ENCODE results near the gene TPX2.

The TPX2 gene

GRCh38 chr20:31836853-31837608, 97.9 kb downstream of the TPX2 start:
- no peak for DNase-seq

DNA sequence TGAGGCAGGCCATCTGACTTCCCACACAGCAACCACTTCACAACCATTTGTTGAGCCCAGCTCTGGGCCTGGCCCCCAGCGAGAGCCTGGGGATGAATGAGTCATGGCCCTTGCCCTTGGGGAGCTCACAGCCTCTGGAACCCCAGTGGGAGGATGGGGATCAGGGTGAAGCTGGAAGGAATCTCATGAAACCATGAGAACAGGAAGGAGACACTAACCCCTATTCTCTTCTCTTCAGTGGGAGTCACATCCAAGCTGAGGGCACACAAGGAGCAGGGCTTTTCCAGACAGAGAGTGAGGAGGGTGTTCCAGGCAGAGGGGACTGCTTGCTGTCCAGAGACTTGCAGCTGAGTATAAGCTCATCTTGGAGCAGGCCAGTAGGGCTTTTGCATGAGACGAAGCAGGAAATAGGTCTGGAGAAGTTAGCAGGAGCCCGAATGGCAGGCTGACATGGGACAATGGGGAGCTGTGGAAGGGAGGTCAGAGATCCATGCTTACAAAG, 98.9 kb downstream of the TPX2 start:
- DNase-seq = no peak

DNA sequence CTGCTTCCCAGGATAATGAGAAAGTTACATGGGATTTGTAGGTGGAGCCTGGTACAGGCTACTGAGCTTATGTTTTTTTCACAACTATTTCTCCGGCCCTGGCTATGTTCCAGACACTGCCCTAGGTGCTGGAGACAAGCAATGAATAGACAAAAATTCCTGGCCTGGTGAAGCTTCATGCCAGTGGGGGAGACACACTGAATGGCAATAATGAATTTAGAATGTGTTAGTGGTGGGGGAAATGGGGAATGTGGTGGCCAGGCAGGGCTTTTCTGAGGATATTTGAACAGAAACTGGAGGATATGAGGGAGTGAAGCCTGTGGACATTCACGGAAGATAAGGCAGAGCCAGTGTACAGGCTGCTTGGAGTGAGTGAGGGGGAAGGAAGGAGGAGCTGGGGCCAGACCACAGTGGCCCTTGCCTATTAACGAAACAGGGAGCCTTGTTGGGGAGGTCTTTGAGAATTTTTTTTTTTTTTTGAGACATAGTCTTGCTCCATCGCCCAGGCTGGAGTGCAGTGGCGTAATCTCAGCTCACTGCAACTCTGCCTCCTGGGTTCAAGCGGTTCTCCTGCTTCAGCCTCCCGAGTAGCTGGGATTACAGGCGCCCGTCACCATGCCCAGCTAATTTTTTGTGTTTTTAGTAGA, 99.7 kb downstream of the TPX2 start:
- DNase-seq = no peak

GRCh38 chr20:31839782-31840487, 100.8 kb downstream of the TPX2 start:
- no peak for DNase-seq

- DNase-seq = no peak
These were observed 102.1 kb downstream of the TPX2 start for GRCh38 chr20:31840906-31841816.

GRCh38 chr20:31841928-31842327, 102.8 kb downstream of the TPX2 start:
- DNase-seq = no peak

- DNase-seq = no peak
These were observed 103.5 kb downstream of the TPX2 start for GRCh38 chr20:31842471-31843157.

DNA sequence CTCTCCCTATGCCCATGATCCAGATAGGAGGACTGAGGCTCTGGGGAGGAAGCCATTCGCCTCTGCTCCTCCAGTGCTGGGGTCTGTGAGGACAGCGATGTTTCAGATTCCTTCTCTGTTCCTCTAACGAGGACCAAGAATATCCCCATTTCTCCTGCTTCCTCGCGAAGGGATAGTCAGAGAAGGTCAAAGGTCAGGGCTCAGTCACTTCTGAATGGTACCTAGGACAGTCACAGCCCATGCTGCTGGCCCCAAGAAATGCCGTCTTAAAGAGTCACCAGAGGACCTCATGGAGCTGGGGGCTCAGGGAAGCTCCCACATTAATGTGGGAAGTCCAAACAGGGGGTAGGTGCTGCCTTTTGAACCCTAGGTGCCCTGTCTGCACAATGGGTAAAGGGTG, 104.2 kb downstream of the TPX2 start:
- DNase-seq = no peak

- no peak for DNase-seq
These were observed 104.8 kb downstream of the TPX2 start for GRCh38 chr20:31843881-31844280.

DNA sequence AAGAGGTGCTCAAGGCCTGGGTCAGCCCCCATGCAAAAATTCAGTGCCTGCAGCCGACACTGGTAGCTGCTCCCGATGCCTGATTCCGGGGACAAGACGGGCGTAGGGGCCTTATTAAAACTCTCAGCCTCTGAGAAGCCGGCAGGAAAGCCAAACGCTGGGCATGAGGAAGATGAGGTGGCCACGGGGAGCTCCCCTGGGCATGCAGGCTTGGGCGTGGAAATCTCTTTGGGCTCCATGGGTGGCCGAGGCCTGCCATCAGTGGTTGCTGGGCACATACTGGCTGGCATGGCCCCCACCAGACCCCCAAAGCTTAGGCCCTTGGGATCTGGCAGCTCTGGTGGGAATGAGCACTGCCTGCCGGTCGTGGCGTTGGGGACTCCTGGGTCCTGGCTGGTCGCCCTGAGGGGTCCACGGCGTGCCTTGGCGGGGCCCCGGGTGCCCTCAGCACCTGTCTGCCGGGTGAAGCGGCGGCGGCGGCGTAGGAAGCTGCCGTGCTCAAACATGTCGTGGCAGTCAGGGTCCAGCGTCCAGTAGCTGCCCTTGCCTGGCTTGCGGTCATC, 105.7 kb downstream of the TPX2 start:
- no peak for DNase-seq

GRCh38 chr20:31845300-31845863, 106.3 kb downstream of the TPX2 start, which contains the start of gene FOXS1:
FOXS1 (minus strand) TSS chr20:31845604; CDS start chr20:31845542, 62 bp downstream.
- peak in 1 of 2 experiments; percentile 17 for DNase-seq

- DNase-seq = no peak
These were observed 107.7 kb downstream of the TPX2 start for GRCh38 chr20:31846793-31847138.

GRCh38 chr20:31848088-31848999, 109.3 kb downstream of the TPX2 start:
- no peak for DNase-seq

DNA sequence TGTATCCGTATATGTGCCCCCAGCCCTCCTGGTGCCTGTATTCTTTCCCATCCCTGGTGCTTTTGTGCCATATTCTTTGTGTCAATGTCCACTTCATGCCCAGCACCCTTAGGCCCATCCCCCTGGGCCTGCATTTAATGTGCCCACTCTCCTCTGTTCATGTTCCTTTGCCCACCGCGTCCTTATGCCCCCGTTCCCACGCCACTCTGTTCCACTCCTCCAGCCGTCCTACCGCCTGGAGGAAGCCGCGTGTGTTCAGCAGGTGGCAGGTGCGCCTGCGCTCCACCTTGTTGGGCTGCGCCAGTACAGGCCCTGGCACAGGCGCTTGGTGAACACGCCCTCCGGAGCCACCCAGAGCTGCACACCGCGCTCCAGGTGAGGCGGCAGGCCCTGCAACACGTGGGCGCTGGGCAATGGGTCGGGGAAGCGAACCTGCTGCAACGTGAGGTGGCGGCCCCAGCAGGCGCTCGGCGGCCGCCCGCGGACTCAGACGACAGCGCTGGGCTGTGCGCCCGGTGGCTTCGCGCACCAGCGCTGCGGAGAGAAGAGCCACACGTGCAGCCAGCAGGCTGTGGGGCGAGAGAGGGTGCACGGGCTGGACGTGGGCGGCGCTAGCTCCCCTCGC, 110.3 kb downstream of the TPX2 start:
- DNase-seq = peak in 1 of 2 experiments; percentile 18

All from SHP77 (cell line).